Upper lobe of left lung (tissue), 6 donors: ENCODE measurements around the gene TMEM267. TPM values are rescaled to one million over a fixed set of nuclear protein-coding genes. Genes with fewer than 3 reads are reported as not detected.

Experiments
- ATAC-seq, 2 donors: fragments of 200-7000 bp; cut with Tn5 transposase; one replicate each; pipeline ENCODE4 v1.9.1; 2022; ENCODE audit warnings: mild to moderate bottlenecking in 2 of 2, moderate library complexity in 2 of 2; ENCODE audit not compliant: low FRiP score in 2 of 2
- DNase-seq, 2 donors: peaks; one replicate each; pipeline ENCODE4 v3.0.0-alpha.2; 2019 to 2020
- H3K27ac ChIP-seq, 4 donors: fragments of 200-600 bp; sonication (generic); one replicate each; pipeline ENCODE4 v1.5.1; 2016 to 2019
- H3K27me3 ChIP-seq, 4 donors: fragments of 200-600 bp; sonication (generic); one replicate each; pipeline ENCODE4 v1.5.1; 2017 to 2019
- H3K36me3 ChIP-seq, 4 donors: fragments of 200-600 bp; sonication (generic); one replicate each; pipeline ENCODE4 v1.5.1; 2016 to 2019
- H3K4me1 ChIP-seq, 4 donors: fragments of 200-600 bp; sonication (generic); one replicate each; pipeline ENCODE4 v1.5.1; 2018 to 2019
- H3K4me3 ChIP-seq, 4 donors: fragments of 200-600 bp; sonication (generic); one replicate each; pipeline ENCODE4 v1.5.1; 2017 to 2019; ENCODE audit warnings: mild to moderate bottlenecking in 2 of 4, moderate library complexity in 1 of 4
- H3K9me3 ChIP-seq, 4 donors: fragments of 200-600 bp; sonication (generic); one replicate each; pipeline ENCODE4 v1.5.1; 2018 to 2019
- CTCF ChIP-seq, 6 experiments: fragments of 450-650 bp in 4 of 6; fragments of 200-600 bp in 2 of 6; sonication (generic) in 2 of 6; IDR thresholded peaks; one replicate each; pipeline ENCODE4 v1.5.1; 2016 to 2019; ENCODE audit warnings: antibody characterized with exemption in 6 of 6
- EP300 ChIP-seq, 4 donors: sonication (generic); formaldehyde crosslinking; IDR thresholded peaks; one replicate each; pipeline ENCODE4 v1.5.1; 2017; ENCODE audit warnings: antibody characterized with exemption in 4 of 4, control low read depth in 2 of 4
- POLR2A ChIP-seq, 4 donors: fragments of 450-650 bp; IDR thresholded peaks; one replicate each; pipeline ENCODE4 v1.5.1; 2016 to 2017; ENCODE audit warnings: antibody characterized with exemption in 4 of 4, mild to moderate bottlenecking in 2 of 4
- POLR2AphosphoS5 ChIP-seq, 2 donors: sonication (generic); formaldehyde crosslinking; IDR thresholded peaks; one replicate each; pipeline ENCODE4 v1.5.1; 2017; ENCODE audit warnings: antibody characterized with exemption in 2 of 2
- WGBS, 2 donors: methylation state at CpG; one replicate each; pipeline ENCODE4 v1.1.5; 2017 to 2018; 5-methylcytosine and 5-hydroxymethylcytosine counted together
- total RNA-seq, 6 donors: library from RNA; depleted of rRNA in 4 of 6; stranded (reverse); fragments of >200 nt in 4 of 6; gene quantifications; one replicate each; pipeline versions ENCODE4 v1.1.0 to v1.2.1, GENCODE V29; 2016 to 2021
- donor health status: DM: no; HTN: no; CAD: no; lungs with moderate emphysema.
- donor health status: DM: no; HTN: yes; CAD: no; lungs with severe emphysema.

Gene TMEM267
- total RNA-seq, 6 donors from 2014 or later, result 3.6 to 27.2 (median 12.3) TPM

GRCh38 chr5:43401827-43402226, 81.8 kb downstream of the TMEM267 start:
- ATAC-seq (no peak), DNase-seq (no peak)
- TF ChIP-seq EP300 (IDR thresholded peaks at IDR 0.05), result no peak
- TF ChIP-seq POLR2A (IDR thresholded peaks at IDR 0.05), result no peak
- Histone ChIP-seq H3K27ac (no peak overlapping the region), H3K27me3 (no peaks in the 10 kb centered on the region), H3K4me3 (no peak overlapping the region), H3K9me3 (no peaks in the 10 kb centered on the region), H3K4me1 (peaks cover 0 to 7% (median under 1%) of the 10 kb centered on the region in 4 donors), H3K36me3 (no peaks in the 10 kb centered on the region)
- 53 to 72% methylated on average over 1 of the region's 1 CpG for WGBS, 2 donors

- Histone ChIP-seq H3K4me1 (peaks cover 0 to 9% (median 3%) of the 10 kb centered on the region in 4 donors), H3K4me3 (no peak overlapping the region), H3K9me3 (no peaks in the 10 kb centered on the region), H3K27me3 (no peaks in the 10 kb centered on the region), H3K36me3 (no peaks in the 10 kb centered on the region), H3K27ac (no peak overlapping the region)
- no peak for DNase-seq
- 89 to 94% methylated on average over 3 of the region's 3 CpGs for WGBS, 2 donors
- no peak for ATAC-seq
- TF ChIP-seq EP300 (IDR thresholded peaks at IDR 0.05) (no peak), CTCF (IDR thresholded peaks at IDR 0.05) (no peak), POLR2AphosphoS5 (IDR thresholded peaks at IDR 0.05) (no peak), POLR2A (IDR thresholded peaks at IDR 0.05) (no peak)
These were observed 83.6 kb downstream of the TMEM267 start for GRCh38 chr5:43400082-43400481.

- no peaks in the 10 kb centered on the region for H3K9me3 ChIP-seq
- no peaks in the 10 kb centered on the region for H3K36me3 ChIP-seq
- peaks cover 0 to 9% (median 3%) of the 10 kb centered on the region in 4 donors for H3K4me1 ChIP-seq
- peak; percentile 66 to 92 for DNase-seq
- peak overlapping the region; percentile 64 to 85 (median 78) for H3K27ac ChIP-seq
- peak overlapping the region; percentile 6 to 61 (median 53) for H3K4me3 ChIP-seq
- TF ChIP-seq CTCF (IDR thresholded peaks at IDR 0.05) (no peak), POLR2AphosphoS5 (IDR thresholded peaks at IDR 0.05) (peak in 1 of 2 donors; percentile 54), POLR2A (IDR thresholded peaks at IDR 0.05) (peak in 2 of 4 donors; percentile 19 to 59)
- WGBS, 2 donors, result 4 to 9% methylated on average over 36 to 51 of the region's 53 CpGs
- H3K27me3 ChIP-seq, result no peaks in the 10 kb centered on the region
- ATAC-seq, result peak; percentile 90 to 93
These were observed 86.8 kb downstream of the TMEM267 start for GRCh38 chr5:43396762-43397304.

Other genes starting within 250 kb of the TMEM267 start
- 100 to 1,000 TPM in 3 of 6 donors, 10 to 100 TPM in 3; 47.1 to 174 (median 107) TPM for gene HMGCS1, start 170.5 kb downstream of the TMEM267 start, total RNA-seq
- 1 to 10 TPM; 1.1 to 9.4 (median 6.0) TPM for gene CCL28, start 71.5 kb downstream of the TMEM267 start, total RNA-seq
- gene C5orf34, start 31.3 kb upstream of the TMEM267 start, total RNA-seq, result 1 to 10 TPM in 4 of 6 donors, under 1 TPM in 2; 0.79 to 2.1 (median 1.1) TPM
- 10 to 100 TPM; 44.9 to 81.0 (median 67.2) TPM for gene PAIP1, start 73.2 kb upstream of the TMEM267 start, total RNA-seq
- gene NNT, start 119.3 kb upstream of the TMEM267 start, total RNA-seq, result 10 to 100 TPM; 18.5 to 63.6 (median 49.7) TPM